Amniotic stem cell (primary cell): Measurements from ENCODE around the gene ICAM5.
"Not testable (repeated sequence)": the region's sequence is repeated elsewhere in the genome, so short reads cannot be mapped to it uniquely, and the experiment has no call there.

Source experiments
- DNase-seq: peaks from one replicate; lab custom pipeline; 2025; lab: John Stamatoyannopoulos, UW

Gene ICAM5

GRCh38 chr19:10270180-10270615 is 19.6 kb upstream of the ICAM5 start:
- DNase-seq: no peak

- no peak for DNase-seq
Measured at GRCh38 chr19:10270616-10271394, 18.9 kb upstream of the ICAM5 start, which contains the start of gene ICAM1. TSS of gene ICAM1 (plus strand) at chr19:10271120. CDS start at chr19:10271160, 40 bp downstream.

GRCh38 chr19:10271543-10272086 is 18.1 kb upstream of the ICAM5 start:
- DNase-seq: no peak

GRCh38 chr19:10274589-10274988 is 15.2 kb upstream of the ICAM5 start:
- no peak for DNase-seq

- no peak for DNase-seq
Measured at GRCh38 chr19:10277795-10278589, 11.8 kb upstream of the ICAM5 start.

- DNase-seq: no peak
Measured at GRCh38 chr19:10278935-10279334, 10.8 kb upstream of the ICAM5 start.

- no peak for DNase-seq
Measured at GRCh38 chr19:10279737-10280442, 9.9 kb upstream of the ICAM5 start.

GRCh38 chr19:10282043-10282442 is 7.7 kb upstream of the ICAM5 start:
- DNase-seq: not testable (repeated sequence)

GRCh38 chr19:10283301-10284064 is 6.3 kb upstream of the ICAM5 start:
- no peak for DNase-seq

GRCh38 chr19:10284065-10284959 is 5.4 kb upstream of the ICAM5 start:
- no peak for DNase-seq

GRCh38 chr19:10284960-10285278 is 4.8 kb upstream of the ICAM5 start:
- no peak for DNase-seq

GRCh38 chr19:10285393-10285792 is 4.4 kb upstream of the ICAM5 start:
- DNase-seq: no peak

GRCh38 chr19:10286803-10287737 is 2.7 kb upstream of the ICAM5 start, which contains the start of gene ICAM4:
TSS of gene ICAM4 (plus strand) at chr19:10286955. CDS start at chr19:10287013, 58 bp downstream.
- no peak for DNase-seq

- no peak for DNase-seq
Measured at GRCh38 chr19:10288662-10289166, 1.0 kb upstream of the ICAM5 start.

- no peak for DNase-seq
Measured at GRCh38 chr19:10289167-10289835, 451 bp upstream of the ICAM5 start.

- DNase-seq: no peak
Measured at GRCh38 chr19:10290357-10290875, 664 bp downstream of the ICAM5 start.

- no peak for DNase-seq
Measured at GRCh38 chr19:10290876-10291553, 1.3 kb downstream of the ICAM5 start.
